ENCODE data around the gene RYR2.

GRCh38 chr1:237016626-237017025, 25.4 kb upstream of the RYR2 start:
- TF ChIP-seq POLR2A (IDR thresholded peaks at IDR 0.05) = no peak
- TF ChIP-seq CTCF (IDR thresholded peaks at IDR 0.05) = no peak
- TF ChIP-seq POLR2AphosphoS5 (IDR thresholded peaks at IDR 0.05) = no peak
- no peak for TF ChIP-seq EP300 (IDR thresholded peaks at IDR 0.05)

Measured in suprapubic skin (tissue), 4 donors.